Measurements from ENCODE around the gene EPHB1.

Gene EPHB1

GRCh38 chr3:135133905-135134683 is 339.0 kb downstream of the EPHB1 start:
- no peak for DNase-seq (ENCODE audit: low read depth)

- no peak for DNase-seq (ENCODE audit: low read depth)
Observed at GRCh38 chr3:135134684-135135075, 339.6 kb downstream of the EPHB1 start.

- DNase-seq (ENCODE audit: low read depth) = no peak
Observed at GRCh38 chr3:135135445-135135844, 340.4 kb downstream of the EPHB1 start.

DNA sequence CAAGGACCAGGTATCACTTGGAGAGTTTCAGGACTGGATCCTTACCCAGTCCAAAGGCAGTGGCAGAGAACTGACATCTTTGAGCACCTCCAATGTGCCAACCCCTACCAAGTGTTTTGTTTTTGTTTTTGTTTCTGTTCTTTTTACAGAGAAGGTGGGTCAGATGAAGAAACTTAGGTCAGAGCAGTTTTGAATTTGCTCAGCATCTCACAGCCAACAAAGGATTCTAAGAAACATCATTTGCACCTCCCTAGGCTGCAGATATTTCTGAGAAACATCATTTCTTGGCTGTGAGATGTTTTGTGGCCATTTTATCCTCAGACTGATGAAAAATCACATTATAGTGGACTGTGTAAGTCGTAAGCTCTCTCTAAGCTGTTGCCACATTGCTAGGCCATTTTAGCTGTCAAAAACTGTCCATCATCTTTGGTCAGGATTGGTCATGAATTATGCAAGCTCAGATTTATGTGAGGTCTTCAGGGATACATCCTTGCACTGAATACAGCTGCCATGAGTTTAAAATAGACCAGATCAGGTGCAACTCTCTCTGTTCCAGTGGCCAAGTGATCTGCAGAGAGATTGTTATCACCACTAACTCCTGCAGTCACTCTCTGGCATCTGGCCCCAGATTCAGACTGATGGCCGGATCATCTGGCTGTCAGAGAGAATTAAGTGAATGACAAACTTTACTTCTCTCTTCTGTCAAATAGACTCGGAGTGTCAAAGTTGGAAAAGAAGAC is 341.5 kb downstream of the EPHB1 start:
- DNase-seq (ENCODE audit: low read depth) = no peak

- DNase-seq (ENCODE audit: low read depth) = no peak
Observed at GRCh38 chr3:135137296-135137695, 342.2 kb downstream of the EPHB1 start.

- DNase-seq (ENCODE audit: low read depth) = no peak
Observed at GRCh38 chr3:135138776-135139175, 343.7 kb downstream of the EPHB1 start.

DNA sequence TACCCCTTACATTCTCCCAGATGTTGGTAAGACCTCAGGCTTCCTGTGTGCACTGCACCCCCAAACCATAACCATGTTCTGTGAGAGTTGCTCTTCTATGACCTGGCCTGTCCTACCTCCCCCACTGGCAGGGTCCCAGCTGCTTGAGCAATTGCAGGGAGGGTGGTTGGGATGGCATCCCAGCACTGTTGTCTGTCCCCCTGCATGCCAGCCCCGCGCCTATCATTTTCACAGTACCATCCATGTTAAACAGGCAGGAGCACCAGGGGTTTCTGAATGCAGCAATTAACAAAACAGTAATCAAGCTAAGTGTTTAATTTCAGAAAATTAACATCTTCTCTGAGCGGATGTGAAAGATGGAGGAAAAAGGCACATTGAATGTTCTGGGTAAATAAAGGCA is 345.5 kb downstream of the EPHB1 start:
- DNase-seq (ENCODE audit: low read depth) = no peak

DNA sequence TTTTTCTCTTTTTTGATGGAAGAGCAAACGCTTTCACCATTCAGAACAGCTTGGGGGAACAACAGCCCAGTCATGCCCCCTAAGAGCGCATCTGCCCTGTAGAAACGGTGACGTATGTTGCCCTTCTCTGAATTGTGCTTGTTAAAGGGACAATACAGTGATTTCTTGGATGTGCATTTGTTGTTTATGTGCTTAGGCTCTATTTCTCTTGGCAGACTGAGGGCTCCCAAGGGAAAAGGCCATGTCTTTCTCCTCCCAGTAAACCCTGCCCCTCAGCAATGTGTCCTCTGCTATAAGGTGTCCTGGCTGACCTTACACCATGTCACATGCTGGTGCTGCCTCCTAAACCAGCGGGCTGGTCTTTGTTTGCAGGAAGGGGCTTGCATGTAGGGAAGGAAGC is 346.1 kb downstream of the EPHB1 start:
- no peak for DNase-seq (ENCODE audit: low read depth)

- no peak for DNase-seq (ENCODE audit: low read depth)
Observed at GRCh38 chr3:135141672-135142071, 346.6 kb downstream of the EPHB1 start.

GRCh38 chr3:135142530-135142929 is 347.5 kb downstream of the EPHB1 start:
- DNase-seq (ENCODE audit: low read depth) = no peak

DNA sequence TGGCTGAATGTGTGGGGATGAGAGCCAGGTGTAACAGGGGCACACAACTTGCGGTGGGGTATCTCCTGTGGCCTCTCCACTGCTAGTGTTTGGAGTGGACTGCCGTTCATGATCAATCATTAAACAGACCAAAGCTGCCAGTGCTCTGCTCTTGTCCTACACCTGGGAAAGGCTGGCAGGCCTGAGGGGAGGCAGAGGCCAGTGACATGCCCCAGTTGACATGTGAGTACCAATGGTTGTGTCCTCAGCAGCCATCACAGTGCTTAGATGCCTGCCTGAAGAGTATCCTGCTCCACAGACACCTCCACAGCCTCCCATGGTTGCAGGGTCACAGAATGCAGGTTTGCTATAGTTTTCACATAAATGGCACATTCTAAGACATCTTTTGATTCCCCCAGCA is 348.4 kb downstream of the EPHB1 start:
- no peak for DNase-seq (ENCODE audit: low read depth)

- no peak for DNase-seq (ENCODE audit: low read depth)
Observed at GRCh38 chr3:135145581-135145980, 350.5 kb downstream of the EPHB1 start.

- no peak for DNase-seq (ENCODE audit: low read depth)
Observed at GRCh38 chr3:135147657-135148056, 352.6 kb downstream of the EPHB1 start.

DNA sequence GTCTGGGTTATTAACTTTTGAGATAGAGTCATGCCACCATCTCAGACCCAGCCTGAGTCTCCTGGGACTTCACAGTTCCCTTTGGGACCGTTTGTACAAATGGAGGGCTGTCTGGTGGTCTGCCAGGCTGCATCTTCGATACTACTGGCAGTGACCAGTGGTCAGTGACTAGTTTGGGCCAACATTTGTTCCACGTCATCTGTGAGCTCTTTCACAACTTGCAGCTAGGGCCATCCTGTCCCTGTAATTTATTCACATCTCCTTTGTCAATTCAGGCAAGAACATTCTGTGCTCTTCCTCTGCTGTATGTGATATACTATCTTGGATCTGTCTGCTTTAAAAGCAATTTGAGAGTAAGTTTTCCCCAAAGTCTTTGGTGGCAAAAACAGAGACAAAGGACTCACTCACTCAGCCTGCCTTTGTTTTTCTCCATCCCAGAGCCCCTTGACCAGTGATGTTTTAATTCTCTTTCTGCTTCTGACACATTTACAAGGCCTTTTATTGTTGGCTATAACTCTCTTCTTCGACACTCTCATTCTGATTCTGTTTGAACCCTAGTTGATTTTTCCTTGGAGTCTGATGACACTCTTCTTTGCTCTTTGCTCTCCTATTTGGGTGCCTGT is 353.4 kb downstream of the EPHB1 start:
- DNase-seq (ENCODE audit: low read depth) = no peak

- DNase-seq (ENCODE audit: low read depth) = no peak
Observed at GRCh38 chr3:135149707-135150681, 354.9 kb downstream of the EPHB1 start.

GRCh38 chr3:135154186-135154585 is 359.1 kb downstream of the EPHB1 start:
- no peak for DNase-seq (ENCODE audit: low read depth)

- no peak for DNase-seq (ENCODE audit: low read depth)
Observed at GRCh38 chr3:135155228-135155627, 360.2 kb downstream of the EPHB1 start.

GRCh38 chr3:135155791-135156190 is 360.7 kb downstream of the EPHB1 start:
- DNase-seq (ENCODE audit: low read depth) = no peak

- no peak for DNase-seq (ENCODE audit: low read depth)
Observed at GRCh38 chr3:135157045-135157740, 362.1 kb downstream of the EPHB1 start.

- no peak for DNase-seq (ENCODE audit: low read depth)
Observed at GRCh38 chr3:135158520-135158919, 363.5 kb downstream of the EPHB1 start.

- no peak for DNase-seq (ENCODE audit: low read depth)
Observed at GRCh38 chr3:135159681-135160247, 364.7 kb downstream of the EPHB1 start.

Measured in stimulated activated CD8-positive, alpha-beta memory T cell treated with anti-CD3 and anti-CD28 coated beads, Interleukin-12 subunit alpha, Interleukin-12 subunit beta, amount 100 ng/mL, for 1 hour (primary cell).